ENCODE data around the gene MAP6. TPM values are rescaled to one million over a fixed set of nuclear protein-coding genes. Genes with fewer than 3 reads are reported as not detected.

Gene MAP6
- total and polyA plus RNA-seq, 9 of the 15 experiments (the other 6 are each of a cell fraction or from before 2014, with no cell fraction given) = not detected

GRCh38 chr11:75714211-75714610 lies 45.4 kb upstream of the MAP6 start (continued):
- TF ChIP-seq CXXC5 (CRISPR knock-in tag; IDR thresholded peaks at IDR 0.05) (peak; percentile 61), CTBP1 (IDR thresholded peaks at IDR 0.05; ENCODE audit: borderline replicate concordance) (peak; percentile 39; the same call in 1 of the 2 replicates), POLR2AphosphoS5 (IDR thresholded peaks at IDR 0.05; ENCODE audit: control insufficient read depth, insufficient read depth, low read depth, low read length) (0 out of 2 replicates have a peak, but pooled peaks have one; percentile 17), EGR1 (conservative IDR thresholded peaks at IDR 0.05) (0 out of 2 replicates have a peak, but pooled peaks have one; percentile 5), SRSF3 (IDR thresholded peaks at IDR 0.05; ENCODE audit: insufficient read depth, low read length) (no peak), ZNF589 (CRISPR knock-in tag; IDR thresholded peaks at IDR 0.05; ENCODE audit: low read depth) (peak; percentile 70; the same call in 1 of the 2 replicates), SMARCA5 (IDR thresholded peaks at IDR 0.05) (no peak), NBN (IDR thresholded peaks at IDR 0.05; ENCODE audit: low read depth) (no peak), GTF3C2 (IDR thresholded peaks at IDR 0.05; ENCODE audit: borderline replicate concordance, extremely low read depth, insufficient read length) (no peak), ZBTB11 (CRISPR knock-in tag; IDR thresholded peaks at IDR 0.05) (peak in 1 of 3 experiments; percentile 40; a peak in 1 of 6 replicates), DPF2 (IDR thresholded peaks at IDR 0.05) (peak; percentile 79), MED1 (CRISPR knock-in tag; IDR thresholded peaks at IDR 0.05; ENCODE audit: borderline replicate concordance) (no peak), NFE2L1 (tag; IDR thresholded peaks at IDR 0.05; ENCODE audit: borderline replicate concordance, low read depth) (no peak), SMARCA4 (IDR thresholded peaks at IDR 0.05) (peak; percentile 84), HLTF (IDR thresholded peaks at IDR 0.05) (no peak), FOXA3 (CRISPR knock-in tag; conservative IDR thresholded peaks at IDR 0.05 in 1 of 2, IDR thresholded peaks at IDR 0.05 in 1 of 2) (no peak), EHMT2 (IDR thresholded peaks at IDR 0.05) (no peak), PTRF (tag; IDR thresholded peaks at IDR 0.05) (no peak), SIX5 (IDR thresholded peaks at IDR 0.05; ENCODE audit: borderline replicate concordance in 1 of 2, insufficient read depth in 1 of 2, low read depth in 1 of 2, low read length in 2 of 2) (no peak), PRPF4 (IDR thresholded peaks at IDR 0.05; ENCODE audit: insufficient read depth, low read depth, low read length, poor library complexity, severe bottlenecking) (no peak)
- TF ChIP-seq, protein P1, sequence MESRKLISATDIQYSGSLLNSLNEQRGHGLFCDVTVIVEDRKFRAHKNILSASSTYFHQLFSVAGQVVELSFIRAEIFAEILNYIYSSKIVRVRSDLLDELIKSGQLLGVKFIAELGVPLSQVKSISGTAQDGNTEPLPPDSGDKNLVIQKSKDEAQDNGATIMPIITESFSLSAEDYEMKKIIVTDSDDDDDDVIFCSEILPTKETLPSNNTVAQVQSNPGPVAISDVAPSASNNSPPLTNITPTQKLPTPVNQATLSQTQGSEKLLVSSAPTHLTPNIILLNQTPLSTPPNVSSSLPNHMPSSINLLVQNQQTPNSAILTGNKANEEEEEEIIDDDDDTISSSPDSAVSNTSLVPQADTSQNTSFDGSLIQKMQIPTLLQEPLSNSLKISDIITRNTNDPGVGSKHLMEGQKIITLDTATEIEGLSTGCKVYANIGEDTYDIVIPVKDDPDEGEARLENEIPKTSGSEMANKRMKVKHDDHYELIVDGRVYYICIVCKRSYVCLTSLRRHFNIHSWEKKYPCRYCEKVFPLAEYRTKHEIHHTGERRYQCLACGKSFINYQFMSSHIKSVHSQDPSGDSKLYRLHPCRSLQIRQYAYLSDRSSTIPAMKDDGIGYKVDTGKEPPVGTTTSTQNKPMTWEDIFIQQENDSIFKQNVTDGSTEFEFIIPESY (CRISPR knock-in tag; IDR thresholded peaks at IDR 0.05) = no peak

Data from K562 (cell line).